GM19438 (cell line): ENCODE measurements around the gene SELENOM.
"Not testable (repeated sequence)": the region's sequence is repeated elsewhere in the genome, so short reads cannot be mapped to it uniquely, and the experiment has no call there.

Experiments used
- ATAC-seq: cut with Tn5 transposase; IDR thresholded peaks from one replicate; pipeline ENCODE4 v1.9.1; 2021; ENCODE audit warnings: low read depth; ENCODE audit not compliant: unreplicated experiment

The SELENOM gene

GRCh38 chr22:31080848-31081649 is 26.3 kb downstream of the SELENOM start, which contains the start of gene SMTN:
Gene SMTN (plus strand): TSS chr22:31081318. CDS start chr22:31083259, 1,941 bp downstream.
- ATAC-seq: peak; percentile 55

GRCh38 chr22:31080164-31080847 is 27.1 kb downstream of the SELENOM start:
- no peak for ATAC-seq

GRCh38 chr22:31079095-31079642 is 28.2 kb downstream of the SELENOM start:
- ATAC-seq: no peak

GRCh38 chr22:31078389-31078788 is 29.0 kb downstream of the SELENOM start:
- ATAC-seq: not testable (repeated sequence)

GRCh38 chr22:31077681-31078080 is 29.7 kb downstream of the SELENOM start:
- ATAC-seq: no peak

- no peak for ATAC-seq
Measured at GRCh38 chr22:31075961-31076360, 31.4 kb downstream of the SELENOM start.

- ATAC-seq: not testable (repeated sequence)
Measured at GRCh38 chr22:31073545-31074145, 33.7 kb downstream of the SELENOM start.

GRCh38 chr22:31073125-31073524 is 34.2 kb downstream of the SELENOM start:
- ATAC-seq: not testable (repeated sequence)

GRCh38 chr22:31069691-31070314 is 37.6 kb downstream of the SELENOM start:
- not testable (repeated sequence) for ATAC-seq

- ATAC-seq: no peak
Measured at GRCh38 chr22:31068970-31069369, 38.4 kb downstream of the SELENOM start.

- no peak for ATAC-seq
Measured at GRCh38 chr22:31064369-31064768, 43.0 kb downstream of the SELENOM start.

GRCh38 chr22:31062566-31063230 is 44.7 kb downstream of the SELENOM start:
- no peak for ATAC-seq

GRCh38 chr22:31059663-31060062 is 47.7 kb downstream of the SELENOM start:
- not testable (repeated sequence) for ATAC-seq

- no peak for ATAC-seq
Measured at GRCh38 chr22:31056986-31057599, 50.3 kb downstream of the SELENOM start.

GRCh38 chr22:31055635-31056159 is 51.7 kb downstream of the SELENOM start:
- ATAC-seq: no peak

- no peak for ATAC-seq
Measured at GRCh38 chr22:31055117-31055634, 52.2 kb downstream of the SELENOM start.
